Midbrain (tissue), 1 donor: ENCODE results near the gene NIN.

Source experiments
- DNase-seq: peaks from one replicate; lab custom pipeline; 2025; lab: John Stamatoyannopoulos, UW

NIN gene

DNA sequence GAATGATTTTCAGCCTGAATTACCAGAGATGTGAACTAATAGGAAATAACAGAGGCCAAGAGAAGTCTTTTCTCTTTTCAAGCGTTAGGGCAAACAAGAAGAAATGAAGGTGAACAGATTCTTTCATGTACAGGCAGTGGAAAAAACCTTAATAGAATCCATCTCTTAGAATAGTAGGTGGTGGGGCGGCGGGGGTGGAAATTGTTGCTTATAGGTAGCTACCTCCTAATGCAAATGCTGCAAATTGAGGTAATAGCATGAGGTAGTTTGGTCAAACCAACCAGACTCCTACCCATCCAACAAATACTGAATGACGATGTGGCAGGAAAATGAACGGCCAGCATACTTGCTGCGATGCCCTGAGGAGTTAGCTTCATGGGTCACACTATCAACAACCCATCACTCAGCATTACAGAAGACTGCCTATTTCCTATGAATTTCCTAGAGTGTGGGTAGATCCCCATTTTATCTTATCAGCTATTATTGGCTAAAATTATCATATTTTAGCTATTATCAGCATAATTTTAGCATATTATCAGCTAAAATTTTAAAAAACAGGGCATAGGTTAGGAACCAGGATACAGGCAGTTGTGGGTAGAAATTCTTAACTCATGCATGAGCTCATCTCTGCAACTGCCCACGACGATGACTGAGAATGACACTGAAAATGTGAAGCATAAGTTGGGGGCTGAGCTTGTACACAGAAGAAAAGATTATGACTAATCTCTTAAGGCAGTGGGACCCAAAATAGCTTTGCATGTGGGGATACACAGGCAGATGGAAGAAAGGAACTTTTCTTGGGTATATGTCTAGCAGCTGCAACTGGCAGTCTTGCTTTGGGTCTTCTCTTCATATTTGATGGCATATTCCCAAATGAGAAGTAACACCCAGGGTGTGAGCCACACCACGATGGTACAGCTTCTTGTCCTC, 68.7 kb downstream of the NIN start:
- no peak for DNase-seq

DNA sequence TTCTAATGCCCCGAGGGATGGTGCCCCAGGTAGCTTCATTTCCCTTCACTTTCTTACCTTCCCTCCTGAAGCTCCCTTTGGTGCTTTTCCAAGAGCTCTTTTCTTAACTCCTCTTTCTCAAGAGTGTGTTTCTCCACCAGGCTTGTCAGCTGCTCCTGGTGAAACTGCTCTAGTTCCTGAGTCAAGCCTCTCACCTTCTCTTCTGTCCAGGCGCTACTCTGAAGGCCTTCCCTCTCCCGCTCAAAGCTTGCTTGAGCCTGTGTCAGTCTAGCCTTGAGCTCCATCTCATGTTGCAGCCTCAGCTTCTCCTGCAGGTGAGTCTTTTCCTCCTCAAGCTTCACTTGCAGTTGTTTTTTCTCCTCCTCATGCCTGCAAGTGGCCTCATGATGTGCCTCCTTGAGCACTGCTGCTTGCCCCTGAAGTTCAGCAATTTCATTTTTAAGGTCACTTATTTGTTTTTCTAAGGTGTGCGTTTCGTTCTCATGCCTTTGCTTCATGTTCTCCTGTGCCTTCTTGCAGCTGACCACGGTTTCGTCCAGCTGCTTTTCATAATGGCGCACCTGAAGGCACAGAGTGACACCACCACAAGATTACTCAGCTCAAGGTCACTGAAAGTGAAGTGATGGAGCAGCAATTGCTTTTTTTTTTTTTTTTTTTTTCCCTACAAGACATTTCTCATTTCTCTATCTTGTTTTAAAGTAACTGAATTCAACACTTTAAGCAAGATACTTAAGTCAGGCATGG, 71.0 kb downstream of the NIN start:
- no peak for DNase-seq

DNA sequence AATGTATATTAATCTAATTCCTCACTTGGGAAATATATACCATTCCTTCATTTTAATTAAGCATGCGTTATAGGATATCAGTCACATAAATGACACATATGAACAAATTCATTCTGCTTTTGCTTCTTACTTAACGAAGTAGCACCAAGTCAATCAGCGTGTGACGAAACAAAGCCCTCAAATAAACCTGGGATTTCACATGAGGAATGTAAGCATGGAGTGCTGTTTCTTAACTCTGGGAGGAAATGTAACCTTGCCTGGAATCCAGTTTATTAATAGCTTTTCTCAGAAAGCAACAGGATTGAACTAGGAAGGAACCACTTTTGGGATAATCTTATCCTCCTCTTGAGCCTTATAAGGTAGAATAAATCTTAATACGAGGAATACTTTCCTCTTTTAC, 72.0 kb downstream of the NIN start:
- no peak for DNase-seq

DNA sequence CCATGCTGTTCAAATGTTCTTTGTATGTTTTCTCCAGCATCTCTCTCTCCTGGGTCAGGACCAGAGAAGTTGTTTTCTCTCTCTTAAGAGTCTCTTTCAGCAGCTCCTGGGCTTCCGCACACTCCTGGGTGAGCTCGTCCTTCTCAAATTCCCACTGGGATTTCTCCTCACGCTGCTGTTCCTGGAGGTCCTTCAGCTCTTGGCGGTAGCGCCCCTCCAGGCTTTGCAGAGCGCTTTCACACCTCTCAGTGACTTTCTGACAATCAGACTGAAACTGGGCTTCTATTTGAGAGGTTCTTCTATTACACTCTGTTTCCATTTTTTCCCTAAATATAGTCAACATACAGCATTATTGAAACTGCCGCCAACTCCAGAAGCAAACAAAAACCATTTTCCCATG, 72.7 kb downstream of the NIN start:
- DNase-seq, result no peak

DNA sequence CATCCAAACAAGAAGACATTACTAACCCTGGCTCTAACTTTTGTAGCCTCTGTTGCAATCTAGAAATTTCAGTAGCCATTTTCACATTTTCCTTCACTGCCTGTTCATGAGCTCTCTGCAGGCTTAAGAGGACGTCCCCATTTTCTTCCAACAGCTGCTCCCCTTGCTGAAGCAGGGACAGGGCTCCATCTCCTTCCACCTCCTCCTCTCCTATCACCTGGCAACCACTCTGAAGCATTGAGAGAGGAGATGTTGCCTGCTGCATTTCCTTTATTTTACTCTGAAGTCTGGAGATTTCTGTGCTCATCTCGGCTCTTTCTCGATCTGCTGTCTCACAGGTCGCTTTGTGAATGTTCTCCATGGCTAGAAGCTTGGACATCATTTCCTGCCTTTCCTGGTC, 73.3 kb downstream of the NIN start:
- DNase-seq, result no peak

DNA sequence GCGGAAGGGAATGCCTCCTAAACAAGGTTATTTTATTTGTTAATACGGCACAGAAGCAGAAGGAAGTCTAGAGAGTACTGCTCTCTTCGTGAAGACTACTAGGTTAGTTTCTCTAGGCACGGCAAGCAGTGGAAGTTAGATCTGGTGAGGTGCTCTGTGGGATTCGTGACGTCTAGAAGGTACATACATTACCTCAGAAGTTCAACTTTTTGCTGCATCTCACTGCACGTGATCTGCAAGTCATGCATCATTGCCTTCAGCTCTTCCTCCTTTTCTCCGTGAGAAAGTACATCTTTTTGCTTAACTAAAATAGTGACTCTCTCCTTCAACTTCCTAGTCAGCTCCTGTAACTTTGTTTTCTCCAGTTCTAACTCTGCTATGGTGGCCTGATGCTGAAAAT, 74.7 kb downstream of the NIN start:
- no peak for DNase-seq

DNA sequence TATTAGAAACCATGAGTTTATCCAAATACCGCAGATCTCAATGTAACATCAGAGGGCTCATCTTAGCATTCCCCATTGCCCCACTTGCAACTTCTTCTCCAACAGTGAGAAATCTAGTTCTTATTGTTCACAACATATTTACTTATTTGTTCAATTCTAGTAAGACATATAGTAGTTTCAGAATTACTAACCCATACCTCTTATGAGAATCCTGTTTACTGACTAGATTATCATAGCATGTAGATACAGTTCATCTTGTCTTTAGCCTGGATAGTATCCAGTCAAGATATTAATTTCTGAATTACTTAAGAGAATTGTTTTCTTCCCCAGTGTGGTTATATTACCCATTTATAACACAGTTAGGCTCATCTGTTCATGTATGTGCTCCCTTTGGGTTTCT, 80.6 kb downstream of the NIN start:
- DNase-seq, result no peak

DNA sequence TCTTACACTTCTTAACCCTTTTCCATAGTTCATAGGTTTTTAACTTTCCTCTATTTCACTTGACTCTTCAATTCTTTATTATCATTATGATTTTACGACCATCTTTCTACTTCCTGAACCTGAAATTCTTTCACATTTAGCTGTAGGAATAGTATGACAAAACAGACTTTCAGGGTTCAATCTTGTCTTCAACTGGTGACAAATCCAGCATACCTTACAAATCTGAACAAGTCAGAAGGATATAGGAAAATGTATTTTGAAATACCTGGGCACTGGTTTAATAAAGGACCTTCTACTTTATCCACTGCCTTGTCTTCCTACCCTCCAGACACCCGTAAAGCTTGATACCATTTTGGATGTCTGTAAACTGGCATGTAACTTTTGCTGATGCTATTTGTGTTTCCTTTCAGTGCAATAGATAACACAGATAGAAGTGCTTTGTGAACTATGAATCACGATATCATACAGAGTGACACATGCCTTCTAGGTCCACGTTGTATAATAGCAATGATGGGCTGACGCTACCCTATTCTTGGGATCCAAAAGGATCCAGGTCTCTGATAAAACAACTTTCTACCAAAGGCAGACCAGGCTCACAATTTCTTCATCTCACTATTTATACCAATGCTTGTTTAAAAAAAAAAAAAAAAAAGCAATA, 85.4 kb downstream of the NIN start:
- DNase-seq, result no peak

DNA sequence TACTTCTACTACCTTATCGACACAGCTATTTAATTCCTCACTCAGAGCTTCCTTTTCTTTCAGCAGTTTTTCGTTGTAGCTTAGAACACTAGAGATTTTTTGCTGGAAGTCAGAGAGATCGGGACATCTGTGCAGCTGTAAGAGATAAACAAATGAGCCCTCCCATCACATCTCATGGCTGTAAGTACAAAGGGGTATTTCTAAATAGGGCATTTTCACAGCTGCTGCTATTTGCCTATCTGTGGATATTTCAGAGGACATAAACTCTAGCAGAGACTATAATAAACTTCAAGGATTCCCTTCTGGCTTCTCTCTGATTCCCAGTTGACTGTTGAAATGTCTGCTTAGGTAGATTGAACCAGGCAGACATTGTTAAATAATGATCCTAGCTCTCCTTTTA, 86.7 kb downstream of the NIN start:
- DNase-seq, result peak; percentile 19

DNA sequence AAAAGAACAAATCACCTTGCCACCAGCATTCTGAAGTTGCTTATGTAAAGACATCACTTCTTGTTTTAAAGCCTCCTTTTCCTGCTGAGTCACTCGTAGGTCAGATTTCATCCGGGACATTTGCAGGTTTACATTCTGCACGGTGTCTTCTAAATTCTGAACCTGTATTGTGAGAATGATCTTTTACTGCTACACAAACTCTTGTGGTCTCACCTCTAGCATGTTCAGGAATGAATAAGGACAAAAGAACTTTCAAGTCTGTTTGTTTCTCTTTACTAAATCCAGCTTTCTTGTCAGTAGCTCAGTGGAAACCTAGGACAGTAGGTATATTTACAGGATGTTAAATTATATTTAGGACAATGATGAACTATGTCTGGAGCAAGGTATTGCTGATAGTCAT, 89.4 kb downstream of the NIN start:
- no peak for DNase-seq

DNA sequence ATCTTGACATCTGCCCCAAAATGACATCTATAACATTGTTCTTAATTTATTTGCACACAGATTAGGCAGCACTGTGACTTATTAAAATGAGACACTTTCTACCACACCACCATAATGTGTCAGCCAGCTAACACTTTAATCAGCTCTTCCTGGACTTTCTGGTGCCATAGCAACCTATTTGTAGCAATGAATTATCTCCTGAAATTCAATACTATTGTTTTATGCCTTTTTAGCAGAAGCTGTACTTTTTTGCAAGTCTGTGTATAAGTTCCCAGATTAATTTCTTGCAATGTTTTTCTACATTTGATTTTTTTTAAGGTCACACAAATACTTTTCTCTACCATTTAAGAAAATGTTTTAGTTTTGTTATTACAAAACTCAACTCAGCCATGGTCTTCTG, 90.1 kb downstream of the NIN start:
- no peak for DNase-seq

DNA sequence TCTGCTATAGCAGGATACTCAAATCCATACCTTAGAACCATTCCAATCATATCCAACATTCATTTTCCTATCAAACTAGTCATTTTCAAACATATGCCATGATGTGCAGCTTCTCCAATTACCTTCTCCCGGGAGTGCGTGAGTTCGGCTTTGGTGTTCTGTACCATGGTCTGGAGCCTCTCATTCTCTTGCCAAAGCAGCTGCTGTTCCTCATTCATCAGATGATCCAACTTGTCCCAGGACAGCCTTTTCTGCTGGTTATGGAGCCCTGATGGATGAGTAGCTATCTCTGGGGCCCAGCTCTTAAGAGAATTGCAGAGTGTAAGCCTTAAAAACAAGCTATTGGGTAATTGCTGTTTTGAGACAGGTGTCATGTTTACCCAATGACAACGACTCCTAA, 91.8 kb downstream of the NIN start:
- DNase-seq, result no peak

DNA sequence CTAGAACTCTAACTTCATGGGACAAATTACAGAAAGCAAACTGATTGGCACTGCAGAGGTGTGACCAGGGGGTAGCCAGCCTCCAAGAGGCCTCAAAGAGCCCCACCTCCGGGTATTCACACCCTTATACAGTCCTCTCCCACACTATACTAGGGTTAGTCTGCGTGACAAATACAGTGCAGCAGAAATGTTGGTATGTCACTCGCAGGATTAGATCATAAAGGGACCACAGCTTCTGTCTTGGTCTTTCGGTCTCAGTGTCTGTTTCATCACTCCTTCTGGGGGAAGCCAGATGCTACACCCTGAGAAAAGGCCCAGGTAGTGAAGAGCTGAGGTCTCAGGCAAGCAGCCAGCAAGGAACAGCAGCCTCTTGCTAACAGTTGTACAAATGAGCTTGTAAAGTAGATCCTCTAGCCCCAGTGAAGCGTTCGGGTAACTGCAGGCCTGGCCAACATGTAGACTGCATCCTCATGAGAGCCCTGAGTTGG, 94.0 kb downstream of the NIN start:
- no peak for DNase-seq

DNA sequence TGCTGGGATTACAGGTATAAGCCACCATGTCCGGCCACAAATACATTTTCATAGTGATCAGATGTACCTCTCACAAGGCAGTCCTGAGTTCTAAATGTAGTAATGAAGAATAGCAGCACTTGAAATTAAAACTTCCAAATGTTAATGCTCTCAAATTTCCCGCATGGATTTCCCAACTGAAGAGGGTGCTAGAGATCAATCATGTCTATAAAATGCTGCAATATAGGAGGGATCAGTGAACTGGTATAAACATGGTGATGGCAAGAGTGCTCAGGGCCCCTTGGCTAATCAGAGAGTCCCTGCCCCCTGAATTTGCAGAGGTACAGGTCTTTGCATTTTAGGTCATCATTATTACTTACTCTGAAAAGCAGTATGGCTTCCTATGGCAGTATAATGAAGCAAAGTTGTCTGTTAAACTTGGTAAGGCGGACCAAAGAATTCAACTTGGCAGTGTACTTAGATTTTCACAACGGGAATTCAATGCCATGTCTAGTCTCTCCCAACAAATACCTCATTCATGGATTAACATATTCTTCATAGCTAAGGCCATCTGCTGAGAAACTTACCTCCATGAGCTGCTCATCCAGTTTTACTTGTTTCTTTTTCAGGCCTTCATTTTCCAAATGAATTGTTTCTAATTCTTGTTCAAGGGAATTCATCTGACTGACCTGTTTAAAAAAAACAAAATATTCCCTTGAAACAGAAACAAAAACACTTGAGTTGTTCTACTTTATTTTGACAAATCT, 95.8 kb downstream of the NIN start:
- no peak for DNase-seq

DNA sequence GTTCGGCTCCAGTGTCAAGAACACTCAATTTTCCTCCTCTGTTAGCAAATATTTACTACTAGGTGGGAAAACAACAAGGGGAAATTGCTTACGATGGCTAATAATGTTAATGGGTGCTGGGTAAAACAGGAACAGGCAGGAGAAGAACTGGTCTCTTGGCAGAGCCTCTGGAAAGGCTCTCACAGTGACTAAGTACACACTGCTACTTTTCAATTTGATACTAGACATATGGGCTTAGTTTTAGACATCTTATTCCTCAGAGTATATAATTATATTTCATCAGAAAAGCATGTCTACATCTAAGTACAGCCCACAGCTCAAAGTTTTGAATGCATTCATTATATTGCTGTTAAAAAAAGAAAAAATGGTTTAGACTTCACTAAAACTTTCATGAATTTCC, 97.5 kb downstream of the NIN start:
- no peak for DNase-seq

DNA sequence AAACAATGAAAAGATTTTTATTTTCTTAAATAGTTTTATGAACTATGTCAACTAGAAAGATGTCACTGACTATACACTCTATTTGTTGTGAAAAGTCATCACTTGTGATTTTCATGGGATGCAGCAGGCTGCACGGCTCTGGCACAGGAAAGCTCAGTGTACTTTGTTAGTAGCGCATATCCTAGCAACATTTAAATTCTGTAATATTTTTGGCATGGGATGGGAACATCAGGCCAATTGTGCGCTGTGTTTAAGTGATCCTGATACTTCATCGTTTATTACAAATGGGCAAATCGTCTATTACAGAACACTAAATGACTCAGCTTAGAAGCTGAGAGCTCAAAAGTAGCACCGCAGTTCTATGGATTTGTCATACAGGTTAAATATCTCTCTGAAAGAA, 102.1 kb downstream of the NIN start:
- DNase-seq, result no peak

DNA sequence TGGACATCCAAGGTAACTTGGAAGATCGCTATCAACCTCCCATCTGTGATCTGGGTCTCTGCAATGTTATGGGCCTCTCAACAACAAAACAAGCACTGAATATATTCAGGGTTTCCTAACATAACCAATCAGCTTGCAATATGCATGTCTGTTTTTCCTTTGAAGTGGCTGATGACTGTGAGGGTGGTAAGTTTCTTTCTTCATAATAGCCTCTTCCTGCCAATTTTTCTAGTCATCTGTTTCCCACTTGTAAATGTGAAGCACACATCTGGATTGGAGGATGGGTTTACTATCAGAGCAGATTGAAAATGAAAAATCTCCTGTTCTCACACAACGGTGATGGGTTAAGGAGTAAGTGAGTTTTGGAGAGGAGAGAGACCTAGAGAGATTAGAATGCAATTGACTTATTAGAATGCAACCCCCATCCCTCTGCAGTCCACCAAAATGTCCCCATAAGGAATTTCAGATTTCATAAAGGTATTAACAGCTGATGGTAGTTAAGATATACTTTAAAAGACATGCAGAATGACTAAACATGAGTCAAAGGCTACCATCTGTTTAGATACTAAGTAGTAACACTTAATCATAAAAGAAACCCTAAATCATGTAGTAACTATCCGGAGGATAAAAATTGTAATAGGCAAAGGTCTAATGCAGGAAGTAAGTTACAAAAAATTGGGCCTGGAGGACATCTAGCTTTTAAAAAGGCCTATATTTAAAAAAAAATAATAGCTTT, 104.4 kb downstream of the NIN start:
- no peak for DNase-seq

DNA sequence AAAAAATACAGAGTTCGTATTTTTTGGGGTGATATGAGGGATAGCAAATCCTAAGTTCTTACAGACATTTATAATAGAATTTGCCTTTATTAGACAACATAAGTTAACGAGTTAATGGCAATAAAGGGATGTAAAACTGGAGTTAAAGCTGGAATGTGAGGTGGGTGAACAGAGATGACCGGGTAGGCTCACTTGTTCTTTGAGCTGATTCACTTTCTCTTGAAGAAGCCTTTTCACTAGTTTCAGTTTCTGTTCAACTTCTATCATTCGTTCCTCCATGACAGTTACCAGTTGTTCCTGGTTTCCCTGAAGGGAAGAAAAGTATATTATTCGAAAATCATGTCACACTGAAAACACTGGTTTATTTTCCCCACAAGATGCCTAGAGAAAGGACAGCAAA, 105.2 kb downstream of the NIN start:
- no peak for DNase-seq

DNA sequence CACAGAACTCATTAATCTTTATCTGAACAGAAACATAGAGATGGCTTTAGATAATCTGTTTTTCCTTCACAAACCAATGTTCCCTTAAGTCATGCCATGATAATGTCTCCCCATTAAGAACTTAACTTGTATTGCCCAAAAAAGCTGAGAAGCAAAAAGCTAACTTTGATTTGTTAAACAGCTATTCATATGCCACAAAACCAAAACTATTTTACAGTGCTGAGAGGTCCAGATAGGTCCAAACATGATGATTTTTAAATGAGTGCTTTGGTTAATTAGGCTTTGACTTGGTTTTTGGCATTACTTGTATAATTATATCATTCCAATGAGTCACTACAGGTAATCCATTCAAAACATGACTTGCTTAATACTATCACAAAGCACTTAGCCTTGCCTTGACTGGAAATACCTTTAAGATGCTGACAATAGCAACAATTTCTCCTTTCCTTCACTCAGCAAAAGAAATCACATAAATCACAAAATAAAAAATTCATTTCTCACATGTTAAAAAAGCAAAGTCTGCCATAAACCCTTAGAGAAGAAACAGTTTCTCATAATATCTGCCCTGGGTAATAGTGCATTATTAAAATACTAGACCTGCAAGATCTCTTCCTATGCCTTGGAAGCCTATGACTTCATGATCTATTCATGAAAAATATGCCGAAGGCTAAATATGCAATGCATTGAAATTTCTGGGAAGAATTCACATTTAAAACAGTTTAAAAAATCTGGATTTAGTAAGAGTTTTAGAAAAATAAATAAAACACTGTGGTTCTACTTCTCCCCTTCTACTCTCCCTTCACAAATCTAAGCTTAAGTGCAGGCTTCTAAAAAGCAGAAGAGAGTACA, 110.8 kb downstream of the NIN start:
- no peak for DNase-seq

DNA sequence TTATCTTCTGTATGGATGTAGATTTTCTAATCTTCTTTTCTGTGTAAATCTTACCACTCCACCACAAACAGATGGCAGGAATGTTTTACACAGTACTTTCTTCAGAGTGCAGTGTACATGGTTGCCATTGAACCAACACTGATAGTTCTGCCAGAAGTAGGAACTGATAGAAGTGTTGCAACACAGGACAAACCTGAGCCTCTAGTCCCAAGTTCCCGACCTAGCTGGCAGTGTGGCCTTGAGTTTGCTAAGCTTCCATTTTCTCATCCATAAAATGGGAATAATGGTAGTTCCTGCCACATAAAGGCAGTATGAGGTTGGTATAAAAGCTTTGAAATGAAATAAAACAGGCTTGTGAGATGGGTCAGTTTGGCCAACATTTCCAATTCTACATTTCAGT, 112.0 kb downstream of the NIN start:
- DNase-seq, result no peak
